ENCODE results near the gene CRTC1. TPM values are rescaled to one million over a fixed set of nuclear protein-coding genes. Genes with fewer than 3 reads are reported as not detected.
A peak's percentile ranks its signal among the peaks of the same experiment; 100 is the strongest.

CRTC1 gene
- total and polyA plus RNA-seq, 9 of the 15 experiments (the other 6 are each of a cell fraction or from before 2014, with no cell fraction given), result 0.25 to 3.8 (median 1.2) TPM; not detected in 2

DNA sequence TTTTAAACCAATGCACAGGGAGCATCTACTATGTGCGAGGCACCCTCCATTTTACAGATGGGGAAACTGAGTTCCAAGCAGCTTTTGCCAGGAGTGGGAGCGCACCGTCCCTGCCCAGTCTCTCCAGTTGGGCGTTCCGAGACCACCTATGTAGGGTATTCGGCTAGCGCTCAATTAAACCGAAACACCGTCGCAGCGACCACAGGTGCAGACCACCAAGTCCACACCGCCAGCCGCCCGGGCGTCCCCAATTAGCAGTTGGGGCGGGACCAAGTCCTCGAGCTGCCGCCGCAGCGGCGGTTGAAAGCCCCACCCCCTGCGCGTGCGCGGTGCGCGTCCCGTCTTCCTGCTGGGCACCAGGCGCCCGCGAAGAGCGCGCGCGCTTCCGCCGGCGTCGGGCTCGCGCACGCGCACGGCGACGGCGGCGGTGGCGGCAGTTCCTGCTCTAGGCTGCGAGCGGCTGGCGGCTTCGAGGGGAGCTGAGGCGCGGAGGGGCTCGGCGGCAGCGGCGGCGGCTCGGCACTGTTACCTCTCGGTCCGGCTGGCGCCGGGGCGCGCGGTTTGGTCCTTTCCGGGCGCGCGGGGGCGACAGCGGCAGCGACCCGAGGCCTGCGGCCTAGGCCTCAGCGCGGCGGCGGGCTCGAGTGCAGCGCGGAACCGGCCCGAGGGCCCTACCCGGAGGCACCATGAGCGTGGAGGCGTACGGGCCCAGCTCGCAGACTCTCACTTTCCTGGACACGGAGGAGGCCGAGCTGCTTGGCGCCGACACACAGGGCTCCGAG, 148.2 kb downstream of the CRTC1 start, which contains the start of gene UPF1 (continued):
- no peak for TF ChIP-seq NBN (IDR thresholded peaks at IDR 0.05; ENCODE audit: low read depth)
- no peak for TF ChIP-seq ZNF696 (CRISPR knock-in tag; conservative IDR thresholded peaks at IDR 0.05)
- TF ChIP-seq COPS2 (conservative IDR thresholded peaks at IDR 0.05), result no peak
- TF ChIP-seq, protein P1, sequence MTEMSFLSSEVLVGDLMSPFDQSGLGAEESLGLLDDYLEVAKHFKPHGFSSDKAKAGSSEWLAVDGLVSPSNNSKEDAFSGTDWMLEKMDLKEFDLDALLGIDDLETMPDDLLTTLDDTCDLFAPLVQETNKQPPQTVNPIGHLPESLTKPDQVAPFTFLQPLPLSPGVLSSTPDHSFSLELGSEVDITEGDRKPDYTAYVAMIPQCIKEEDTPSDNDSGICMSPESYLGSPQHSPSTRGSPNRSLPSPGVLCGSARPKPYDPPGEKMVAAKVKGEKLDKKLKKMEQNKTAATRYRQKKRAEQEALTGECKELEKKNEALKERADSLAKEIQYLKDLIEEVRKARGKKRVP (CRISPR knock-in tag; IDR thresholded peaks at IDR 0.05), result no peak
- TF ChIP-seq, protein P2, sequence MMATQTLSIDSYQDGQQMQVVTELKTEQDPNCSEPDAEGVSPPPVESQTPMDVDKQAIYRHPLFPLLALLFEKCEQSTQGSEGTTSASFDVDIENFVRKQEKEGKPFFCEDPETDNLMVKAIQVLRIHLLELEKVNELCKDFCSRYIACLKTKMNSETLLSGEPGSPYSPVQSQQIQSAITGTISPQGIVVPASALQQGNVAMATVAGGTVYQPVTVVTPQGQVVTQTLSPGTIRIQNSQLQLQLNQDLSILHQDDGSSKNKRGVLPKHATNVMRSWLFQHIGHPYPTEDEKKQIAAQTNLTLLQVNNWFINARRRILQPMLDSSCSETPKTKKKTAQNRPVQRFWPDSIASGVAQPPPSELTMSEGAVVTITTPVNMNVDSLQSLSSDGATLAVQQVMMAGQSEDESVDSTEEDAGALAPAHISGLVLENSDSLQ (IDR thresholded peaks at IDR 0.05), result no peak
- TF ChIP-seq C11orf30 (IDR thresholded peaks at IDR 0.05; ENCODE audit: low read depth), result no peak
- TF ChIP-seq PRPF4 (IDR thresholded peaks at IDR 0.05; ENCODE audit: insufficient read depth, low read depth, low read length, poor library complexity, severe bottlenecking), result no peak
- TF ChIP-seq ZNF766 (CRISPR knock-in tag; conservative IDR thresholded peaks at IDR 0.05), result peak; percentile 86
- TF ChIP-seq, protein P3, sequence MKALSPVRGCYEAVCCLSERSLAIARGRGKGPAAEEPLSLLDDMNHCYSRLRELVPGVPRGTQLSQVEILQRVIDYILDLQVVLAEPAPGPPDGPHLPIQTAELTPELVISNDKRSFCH (CRISPR knock-in tag; IDR thresholded peaks at IDR 0.05), result no peak
- TF ChIP-seq, protein P3 (tag; IDR thresholded peaks at IDR 0.05), result peak; percentile 60
- peak; percentile 37 for TF ChIP-seq CHD4 (IDR thresholded peaks at IDR 0.05; ENCODE audit: insufficient read depth, insufficient replicate concordance, low read depth, low read length, poor library complexity, severe bottlenecking)
- 0 out of 2 replicates have a peak, but pooled peaks have one; percentile 35 for TF ChIP-seq DPF2 (IDR thresholded peaks at IDR 0.05)
- no peak for TF ChIP-seq SMAD2 (IDR thresholded peaks at IDR 0.05; ENCODE audit: low read depth, low read length)
- peak; percentile 67 for TF ChIP-seq POLR2A (conservative IDR thresholded peaks at IDR 0.05)
- TF ChIP-seq NR2C1 (IDR thresholded peaks at IDR 0.05), result no peak
- TF ChIP-seq NR2C1 (tag; IDR thresholded peaks at IDR 0.05), result no peak
- TF ChIP-seq U2AF1 (optimal IDR thresholded peaks at IDR 0.05; ENCODE audit: low read depth, low read length), result peak; percentile 14
- TF ChIP-seq NONO (IDR thresholded peaks at IDR 0.05; ENCODE audit: low read depth in 2 of 2, low read length in 1 of 2), result peak; percentile 82 to 92
- TF ChIP-seq FOXP1 (CRISPR knock-in tag; IDR thresholded peaks at IDR 0.05), result peak; percentile 59
- no peak for TF ChIP-seq PTTG1 (tag; IDR thresholded peaks at IDR 0.05; ENCODE audit: low read depth)
- TF ChIP-seq ZNF583 (CRISPR knock-in tag; IDR thresholded peaks at IDR 0.05), result peak; percentile 76; the same call in 1 of the 2 replicates
- peak; percentile 18; the same call in 1 of the 2 replicates for TF ChIP-seq FOXK1 (CRISPR knock-in tag; IDR thresholded peaks at IDR 0.05; ENCODE audit: borderline replicate concordance)
- TF ChIP-seq BHLHE40 (IDR thresholded peaks at IDR 0.05; ENCODE audit: low read length), result peak; percentile 44; the same call in 1 of the 2 replicates
- TF ChIP-seq POLR2B (IDR thresholded peaks at IDR 0.05; ENCODE audit: low read depth, partially characterized antibody), result peak; percentile 46
- peak; percentile 98 for TF ChIP-seq NRF1 (conservative IDR thresholded peaks at IDR 0.05 in 1 of 2, IDR thresholded peaks at IDR 0.05 in 1 of 2)
- TF ChIP-seq POLR2AphosphoS5 (IDR thresholded peaks at IDR 0.05; ENCODE audit: control insufficient read depth, insufficient read depth, low read depth, low read length), result peak; percentile 87
- no peak for TF ChIP-seq NFYB (IDR thresholded peaks at IDR 0.05; ENCODE audit: extremely low read depth, insufficient read length)
- peak; percentile 93 for TF ChIP-seq BCOR (IDR thresholded peaks at IDR 0.05)

All from K562 (cell line).